Astrocyte of the spinal cord (primary cell): ENCODE results near the gene SLC22A24.

Experiments
- DNase-seq: peaks from one replicate; pipeline ENCODE4 v3.0.0; 2011; ENCODE audit warnings: low read depth, low spot score
- H3K4me3 ChIP-seq: 2 replicates; pipeline ENCODE4 v1.5.1; 2011; ENCODE audit warnings: low read depth, mild to moderate bottlenecking, low read length, moderate library complexity
- CTCF ChIP-seq: IDR thresholded peaks from 2 replicates; pipeline ENCODE4 v1.5.1; 2012; ENCODE audit warnings: low read depth, mild to moderate bottlenecking, low read length, inconsistent platforms
- in situ Hi-C: cut with HindIII; loops from 2 replicates; pipeline ENCODE4 v1.10.0; 2017; ENCODE audit warnings: low sequenced_read_pairs

The SLC22A24 gene

GRCh38 chr11:63032457-63032856 lies 111.6 kb downstream of the SLC22A24 start:
- no peak overlapping the region for H3K4me3 ChIP-seq
- DNase-seq = no peak
- no peak for TF ChIP-seq CTCF
- in situ Hi-C loops = no loop called here
